ENCODE results near the gene CCDC188. TPM values are rescaled to one million over a fixed set of nuclear protein-coding genes. Genes with fewer than 3 reads are reported as not detected.
A peak's percentile ranks its signal among the peaks of the same experiment; 100 is the strongest.
"Not testable (repeated sequence)": the region's sequence is repeated elsewhere in the genome, so short reads cannot be mapped to it uniquely, and the experiment has no call there.

CCDC188 gene
- total RNA-seq, 1 experiment from 2014 or later, result not detected

DNA sequence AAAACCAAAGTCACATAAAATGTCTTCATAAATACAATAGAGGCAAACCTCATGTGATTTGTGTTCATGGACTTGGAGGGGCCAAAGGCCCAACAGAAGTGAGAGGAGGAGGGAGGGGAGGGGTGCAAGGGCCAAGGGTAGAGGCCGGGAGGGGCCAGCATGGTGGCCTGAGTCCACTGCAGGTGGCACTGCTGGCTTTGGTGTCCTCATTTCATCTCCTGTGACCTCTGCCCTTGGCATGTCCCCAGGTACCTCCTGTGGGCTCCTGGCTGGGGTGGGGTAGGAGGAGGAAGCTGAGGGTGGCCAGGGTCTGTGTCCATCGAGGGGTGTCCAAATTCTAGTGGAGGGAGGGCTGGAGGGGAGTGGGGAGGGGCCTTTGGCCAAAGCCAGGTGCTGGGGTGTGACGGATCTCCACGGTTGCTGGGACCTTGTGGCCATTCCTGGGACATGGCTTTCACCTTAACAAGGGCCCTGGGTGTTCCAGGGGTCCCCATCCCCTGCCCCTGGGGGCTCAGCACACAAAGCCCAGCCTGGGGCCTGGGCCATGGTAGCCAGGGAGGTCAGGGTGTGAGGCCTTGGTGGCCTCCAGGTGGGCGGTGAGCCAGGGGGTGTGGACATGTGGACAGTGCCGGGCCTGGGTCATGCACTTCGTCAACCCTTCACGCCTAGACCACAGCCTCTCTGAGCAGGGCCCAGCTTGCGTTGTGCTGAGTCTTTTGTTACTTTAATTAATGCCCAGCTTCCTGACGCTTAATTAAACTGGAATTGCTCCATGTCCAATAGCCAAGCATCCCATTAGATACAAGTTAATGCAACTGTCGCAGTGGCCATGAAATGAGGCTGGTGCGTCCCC lies 20.7 kb upstream of the CCDC188 start:
- no peak for DNase-seq (ENCODE audit: low spot score)

DNA sequence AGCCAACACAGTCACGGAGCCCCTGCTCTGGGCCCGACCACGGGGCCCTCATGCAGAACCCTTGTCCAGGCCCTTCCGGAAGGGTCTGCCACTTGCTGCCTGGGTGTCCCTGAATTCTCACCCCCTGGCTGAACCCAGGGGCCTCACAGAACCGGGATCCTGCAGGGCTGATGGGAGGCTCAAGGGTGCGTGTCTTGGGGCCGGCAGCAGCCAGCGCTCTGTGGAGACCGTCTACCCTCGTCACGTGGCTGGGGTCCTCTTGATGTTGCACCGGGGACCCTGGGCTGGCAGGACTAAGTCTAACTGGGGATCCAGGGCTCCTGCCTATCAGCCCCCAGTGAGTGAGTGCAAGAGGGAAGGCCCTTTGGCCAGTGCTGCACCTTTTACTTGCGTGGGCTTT lies 19.3 kb upstream of the CCDC188 start:
- DNase-seq (ENCODE audit: low spot score), result no peak

- DNase-seq (ENCODE audit: low spot score), result no peak
These were observed 18.5 kb upstream of the CCDC188 start for GRCh38 chr22:20169253-20169822.

GRCh38 chr22:20167643-20168322 lies 16.9 kb upstream of the CCDC188 start:
- no peak for DNase-seq (ENCODE audit: low spot score)

DNA sequence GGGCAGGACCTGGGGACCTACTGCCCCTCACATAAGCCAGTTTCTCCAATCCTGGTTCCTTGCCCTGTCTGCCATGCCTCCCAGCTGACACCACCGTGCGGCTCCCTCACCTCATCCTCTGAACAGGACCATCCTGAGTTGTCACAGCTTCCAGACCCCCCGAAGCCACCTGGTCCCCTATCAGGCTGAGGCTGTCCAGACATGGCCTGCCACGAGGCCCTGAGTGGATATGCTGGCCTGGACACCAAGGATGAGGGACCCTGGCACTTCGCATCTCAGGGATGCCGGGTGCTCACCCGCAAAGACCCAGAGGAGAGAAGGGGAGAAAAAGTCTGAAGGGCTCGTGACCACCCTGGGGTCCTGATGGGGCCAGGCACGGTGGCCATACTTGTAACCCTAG lies 15.8 kb upstream of the CCDC188 start:
- DNase-seq (ENCODE audit: low spot score), result no peak

GRCh38 chr22:20165913-20166312 lies 15.1 kb upstream of the CCDC188 start:
- no peak for DNase-seq (ENCODE audit: low spot score)

GRCh38 chr22:20165421-20165820 lies 14.6 kb upstream of the CCDC188 start:
- DNase-seq (ENCODE audit: low spot score), result no peak

GRCh38 chr22:20164863-20165262 lies 14.0 kb upstream of the CCDC188 start:
- no peak for DNase-seq (ENCODE audit: low spot score)

GRCh38 chr22:20160041-20160440 lies 9.2 kb upstream of the CCDC188 start:
- no peak for DNase-seq (ENCODE audit: low spot score)

- DNase-seq (ENCODE audit: low spot score), result not testable (repeated sequence)
These were observed 8.7 kb upstream of the CCDC188 start for GRCh38 chr22:20159531-20159930.

DNA sequence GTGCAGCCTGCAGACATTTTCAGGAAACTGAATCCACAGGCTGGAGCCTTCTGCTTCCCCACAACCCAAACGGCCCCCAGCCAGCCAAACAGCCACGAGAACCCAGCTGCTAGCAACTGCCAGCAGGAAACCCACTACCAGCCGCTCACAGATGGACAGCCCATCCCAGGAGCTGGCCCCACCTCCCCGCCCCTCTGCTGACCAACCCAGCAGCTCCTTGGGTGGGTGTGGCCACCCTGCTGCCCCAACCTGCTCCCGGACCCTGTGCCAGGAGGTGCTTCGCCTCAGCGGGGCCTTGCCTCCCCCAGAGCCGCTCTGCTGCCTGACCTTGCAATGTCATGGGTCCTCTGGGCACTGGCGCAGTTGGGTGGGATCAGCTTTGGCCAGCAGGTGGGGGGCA lies 8.2 kb upstream of the CCDC188 start:
- DNase-seq (ENCODE audit: low spot score), result no peak

DNA sequence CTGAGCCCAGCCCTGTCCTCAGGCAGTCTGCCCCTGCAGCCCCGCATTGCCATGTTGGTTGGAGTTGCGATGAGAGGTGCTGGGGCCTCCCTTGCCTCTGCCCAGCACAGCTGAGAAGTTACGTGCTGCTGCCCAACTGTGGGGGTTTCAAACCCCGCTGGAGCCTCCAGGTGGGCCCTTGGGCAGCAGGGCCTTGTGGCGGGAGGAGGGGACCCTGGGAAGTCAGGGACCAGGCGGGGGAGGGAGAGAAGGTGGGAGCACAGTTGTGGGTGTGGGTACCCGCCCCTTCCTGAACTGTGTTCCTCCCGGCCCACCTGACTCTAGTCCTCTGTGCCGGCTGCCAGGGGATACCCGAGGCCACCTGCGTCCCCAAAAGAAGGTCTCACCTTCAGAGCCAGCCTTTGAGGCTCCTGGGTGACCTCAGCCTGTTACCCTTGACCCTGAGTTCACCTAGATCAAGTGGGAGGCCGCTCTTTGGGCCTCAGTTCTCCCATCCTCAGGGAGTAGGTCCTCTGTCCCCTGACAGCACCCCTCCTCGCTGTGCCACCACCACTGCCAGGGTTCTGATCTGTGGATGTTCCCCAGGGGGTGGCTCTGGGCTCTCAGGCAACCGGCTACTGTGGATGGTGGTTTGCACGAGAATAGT lies 7.7 kb upstream of the CCDC188 start:
- no peak for DNase-seq (ENCODE audit: low spot score)

GRCh38 chr22:20157430-20158183 lies 6.8 kb upstream of the CCDC188 start:
- DNase-seq (ENCODE audit: low spot score), result no peak

GRCh38 chr22:20156611-20157429 lies 6.0 kb upstream of the CCDC188 start:
- DNase-seq (ENCODE audit: low spot score), result peak; percentile 39

- DNase-seq (ENCODE audit: low spot score), result no peak
These were observed 5.2 kb upstream of the CCDC188 start for GRCh38 chr22:20156042-20156389.

DNA sequence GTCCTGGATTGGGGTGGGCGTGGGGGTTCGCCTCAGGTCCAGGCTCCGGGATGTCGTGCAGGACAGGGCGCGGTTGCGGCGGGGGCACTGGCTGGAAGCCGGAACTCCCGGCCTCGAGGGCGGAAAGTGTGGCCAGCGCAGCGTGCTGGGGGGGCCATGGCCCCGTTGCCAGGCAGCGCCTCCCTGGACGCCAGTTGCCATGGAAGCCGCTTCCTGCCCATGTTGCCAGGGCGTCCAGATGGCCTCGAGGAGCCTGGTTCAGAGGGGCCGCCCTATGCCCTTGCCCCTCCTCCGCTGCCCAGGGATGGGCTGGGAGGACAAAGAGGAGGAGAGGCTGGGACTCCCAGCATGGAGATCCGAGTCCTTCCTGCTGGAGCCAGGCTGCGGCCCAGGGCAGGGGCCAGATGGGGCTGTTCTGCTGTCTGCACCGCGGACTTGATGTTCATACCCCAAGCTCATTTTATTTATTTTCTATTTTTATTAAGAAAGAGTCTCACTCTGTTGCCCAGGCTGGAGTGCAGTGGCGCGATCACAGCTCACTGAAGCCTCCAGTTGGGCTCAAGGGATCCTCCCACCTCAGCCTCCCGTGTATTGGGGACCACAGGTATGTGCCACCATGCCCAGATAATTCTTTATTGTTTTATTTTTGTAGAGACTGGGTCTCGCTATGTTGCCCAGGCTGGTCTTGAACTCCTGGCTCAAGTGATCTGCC lies 4.6 kb upstream of the CCDC188 start:
- peak; percentile 63 for DNase-seq (ENCODE audit: low spot score)

DNA sequence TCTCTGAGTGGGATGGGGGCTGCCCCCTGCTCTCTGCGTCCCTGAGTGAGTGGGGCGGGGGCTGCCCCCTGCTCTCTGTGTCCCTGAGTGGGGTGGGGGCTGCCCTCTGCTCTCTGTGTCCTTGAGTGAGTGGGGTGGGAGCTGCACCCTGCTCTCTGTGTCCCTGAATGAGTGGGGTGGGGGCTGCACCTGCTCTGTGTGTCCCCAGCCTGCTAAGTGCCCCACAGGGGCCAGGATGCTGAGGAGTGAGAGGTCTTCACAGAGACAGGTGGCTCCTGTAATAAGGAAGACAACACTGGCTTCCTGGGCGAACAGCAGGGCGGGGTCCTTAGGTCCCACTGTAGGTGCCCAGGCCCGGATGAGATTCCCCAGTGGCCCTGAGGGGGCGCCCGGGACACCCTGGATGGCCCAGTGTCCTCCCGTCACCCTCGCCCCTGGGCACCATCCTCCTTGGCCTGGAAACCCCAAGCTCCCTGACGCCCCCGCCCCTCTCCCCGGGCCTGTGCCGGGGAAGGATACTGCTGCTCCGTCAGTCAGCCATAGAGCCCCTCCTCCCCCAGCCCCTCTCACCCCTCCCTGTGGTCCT lies 3.8 kb upstream of the CCDC188 start:
- DNase-seq (ENCODE audit: low spot score), result no peak

GRCh38 chr22:20153945-20154344 lies 3.1 kb upstream of the CCDC188 start:
- no peak for DNase-seq (ENCODE audit: low spot score)

GRCh38 chr22:20152464-20152890 lies 1.6 kb upstream of the CCDC188 start:
- no peak for DNase-seq (ENCODE audit: low spot score)

DNA sequence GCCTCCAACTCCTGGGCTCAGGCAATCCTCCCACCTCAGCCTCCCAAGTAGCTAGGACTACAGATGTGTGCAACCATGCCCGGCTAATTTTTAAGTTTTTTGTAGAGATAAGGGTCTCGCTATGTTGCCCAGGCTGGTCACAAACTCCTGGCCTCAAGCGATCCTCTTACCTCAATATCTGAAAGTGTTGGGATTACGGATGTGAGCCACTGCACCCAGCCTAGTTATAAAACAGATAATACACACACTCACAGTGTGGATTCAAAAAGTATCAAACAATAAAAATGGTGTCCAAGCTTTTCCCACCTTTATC lies 377 bp upstream of the CCDC188 start:
- DNase-seq (ENCODE audit: low spot score), result no peak

Data from H4 (cell line).